Aorta (tissue), 5 donors: Measurements from ENCODE around the gene ERH. TPM values are rescaled to one million over a fixed set of nuclear protein-coding genes. Genes with fewer than 3 reads are reported as not detected.

Source experiments
- ATAC-seq: fragments of 200-7000 bp; cut with Tn5 transposase; one replicate; pipeline ENCODE4 v1.9.1; 2022; ENCODE audit warnings: moderate library complexity; ENCODE audit not compliant: low FRiP score
- DNase-seq, 2 donors: peaks; one replicate each; pipeline ENCODE4 v3.0.0-alpha.2; 2020
- H3K27ac ChIP-seq, 2 donors: one replicate each; pipeline ENCODE4 v1.5.1; 2013; ENCODE audit warnings: low read length in 2 of 2, mild to moderate bottlenecking in 2 of 2, moderate library complexity in 2 of 2, control low read depth in 1 of 2, inconsistent platforms in 1 of 2, low read depth in 1 of 2
- H3K27me3 ChIP-seq, 2 donors: one replicate each; pipeline ENCODE4 v1.6.1; 2013; ENCODE audit warnings: control low read depth in 1 of 2, low read length in 1 of 2, mild to moderate bottlenecking in 1 of 2, moderate library complexity in 1 of 2; ENCODE audit not compliant: insufficient read depth in 2 of 2, control insufficient read depth in 1 of 2
- H3K36me3 ChIP-seq, 2 donors: one replicate each; pipeline ENCODE4 v1.6.1; 2013; ENCODE audit warnings: control low read depth in 1 of 2, low read length in 1 of 2, mild to moderate bottlenecking in 1 of 2; ENCODE audit not compliant: insufficient read depth in 2 of 2, control insufficient read depth in 1 of 2
- H3K4me1 ChIP-seq, 2 donors: one replicate each; pipeline ENCODE4 v1.6.1; 2013; ENCODE audit warnings: low read length in 2 of 2, control low read depth in 1 of 2, mild to moderate bottlenecking in 1 of 2, moderate library complexity in 1 of 2; ENCODE audit not compliant: insufficient read depth in 2 of 2, control insufficient read depth in 1 of 2
- H3K4me3 ChIP-seq, 2 donors: one replicate each; pipeline ENCODE4 v1.5.1; 2013; ENCODE audit warnings: low read length in 2 of 2, control low read depth in 1 of 2, mild to moderate bottlenecking in 1 of 2
- H3K9me3 ChIP-seq: one replicate; pipeline ENCODE4 v1.6.1; 2013; ENCODE audit warnings: mild to moderate bottlenecking, low read length; ENCODE audit not compliant: control insufficient read depth
- WGBS, 2 donors: extraction: QIAGEN DNeasy Blood & Tissue Kit; methylation state at CpG; one replicate each; pipeline ENCODE4 v1.1.7; 2013; 5-methylcytosine and 5-hydroxymethylcytosine counted together
- intact Hi-C, 2 donors: fragments of 100-400 bp; cut with DNase I; formaldehyde crosslinking; loops; one replicate each; pipeline versions ENCODE4 v1.14.2 to v1.15.0; 2022
- polyA plus RNA-seq, 2 donors: library from polyadenylated mRNA; stranded (reverse); fragments of 200-250 nt; gene quantifications; one replicate each; pipeline ENCODE4 v1.2.3, GENCODE V29; 2013
- total RNA-seq, 2 donors: library from RNA; stranded (reverse); fragmentation: NEBNext Ultra II Directional; extraction: Animal tissue kit (Norgen Biotek cat#: 25700); gene quantifications; one replicate each; pipeline ENCODE4 v1.2.1, GENCODE V29; 2021
- donor health status: healthy with polysubstance abuse.
- donor health status: Bipolar disorder and iron deficiency.
- donor health status: DM: no; HTN: no; CAD: no.
- donor health status: DM: no; HTN: no; CAD: no.
- donor health status: DM: yes; HTN: yes; CAD: no.

Gene ERH
- total and polyA plus RNA-seq, 4 donors = 99.0 to 136 (median 117) TPM

DNA sequence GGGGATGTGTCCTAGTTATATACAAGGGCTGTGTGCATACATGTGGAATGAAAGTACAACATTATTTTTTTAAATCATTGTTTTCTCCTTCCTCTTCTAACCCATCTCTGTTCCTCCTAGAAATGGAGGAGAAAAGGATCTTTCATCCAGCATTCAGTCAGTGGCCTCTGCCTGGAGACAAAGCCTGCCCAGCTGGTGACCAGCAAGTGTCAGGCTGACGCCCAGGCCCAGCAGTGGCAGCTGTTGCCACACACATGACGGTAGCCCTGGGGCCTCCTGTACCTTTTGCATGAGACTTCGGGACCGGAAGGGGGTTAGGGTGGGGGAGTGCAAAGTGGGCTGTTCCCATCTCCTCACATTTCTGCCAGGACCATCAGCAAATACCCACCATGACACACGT lies 46.2 kb downstream of the ERH start:
- Histone ChIP-seq H3K36me3 (no peaks in the 10 kb centered on the region), H3K9me3 (no peaks in the 10 kb centered on the region), H3K4me3 (no peak overlapping the region), H3K4me1 (no peaks in the 10 kb centered on the region), H3K27ac (no peak overlapping the region), H3K27me3 (no peaks in the 10 kb centered on the region)
- no peak for ATAC-seq
- 85 to 89% methylated on average over 5 of the region's 5 CpGs for whole genome bisulfite sequencing, 2 donors
- no peak for DNase-seq
- intact Hi-C loops = loop anchor here in 1 of 2 donors (10.0 kb wide), 1 partner anchor 87 kb away; the partner anchor contains the start of gene GALNT16

DNA sequence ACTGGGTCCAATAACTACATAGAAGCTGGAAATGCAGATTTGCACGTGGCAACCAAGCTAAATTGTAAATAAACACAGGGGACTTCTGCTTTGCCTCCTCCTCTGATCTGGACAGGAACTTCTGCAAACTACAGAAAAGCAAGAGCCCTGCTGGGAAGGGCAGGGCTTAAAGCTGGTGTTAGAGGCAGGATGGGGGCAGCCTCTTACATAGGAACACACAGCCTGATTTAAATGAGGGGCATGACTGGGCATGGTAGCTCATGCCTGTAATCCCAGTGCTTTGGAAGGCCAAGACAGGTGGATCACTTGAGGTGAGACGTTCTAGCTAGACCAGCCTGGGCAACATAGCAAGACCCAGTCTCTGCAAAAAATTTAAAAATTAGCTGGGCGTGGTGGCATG lies 46.7 kb downstream of the ERH start:
- no peak for ATAC-seq
- WGBS, 2 donors = 71 to 72% methylated on average over 3 of the region's 3 CpGs
- DNase-seq = no peak
- H3K4me1 ChIP-seq = no peaks in the 10 kb centered on the region
- H3K36me3 ChIP-seq = no peaks in the 10 kb centered on the region
- no peak overlapping the region for H3K4me3 ChIP-seq
- H3K27ac ChIP-seq = no peak overlapping the region
- no peaks in the 10 kb centered on the region for H3K27me3 ChIP-seq
- intact Hi-C loops = loop anchor here in 1 of 2 donors (10.0 kb wide), 1 partner anchor 87 kb away; the partner anchor contains the start of gene GALNT16
- H3K9me3 ChIP-seq = no peaks in the 10 kb centered on the region

DNA sequence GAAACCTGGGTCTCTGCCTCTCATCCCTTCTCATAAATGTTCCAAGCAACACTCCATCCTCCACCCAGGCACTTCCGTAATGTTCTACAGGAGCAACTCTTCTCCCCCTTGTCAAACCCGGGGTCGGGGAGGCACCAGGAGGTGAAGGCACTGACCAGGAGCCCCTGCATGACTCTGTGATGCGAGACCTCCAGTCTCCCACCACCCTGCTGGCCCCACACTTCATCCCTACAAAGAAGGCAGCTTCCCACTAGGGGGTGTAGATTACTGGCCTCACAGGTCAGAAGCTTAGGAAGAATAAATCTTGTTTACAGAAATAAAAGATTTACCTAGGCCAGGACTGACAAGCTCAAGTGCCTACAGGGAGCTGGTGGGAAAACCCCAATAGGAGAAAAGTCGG lies 47.2 kb downstream of the ERH start:
- no peaks in the 10 kb centered on the region for H3K36me3 ChIP-seq
- H3K27ac ChIP-seq = no peak overlapping the region
- H3K27me3 ChIP-seq = no peaks in the 10 kb centered on the region
- DNase-seq = no peak
- ATAC-seq = no peak
- no peak overlapping the region for H3K4me3 ChIP-seq
- WGBS, 2 donors = 84 to 89% methylated on average over 5 of the region's 5 CpGs
- H3K4me1 ChIP-seq = no peaks in the 10 kb centered on the region
- no peaks in the 10 kb centered on the region for H3K9me3 ChIP-seq
- intact Hi-C loops = loop anchor here in 1 of 2 donors (10.0 kb wide), 1 partner anchor 86 kb away; the partner anchor contains the start of gene GALNT16

DNA sequence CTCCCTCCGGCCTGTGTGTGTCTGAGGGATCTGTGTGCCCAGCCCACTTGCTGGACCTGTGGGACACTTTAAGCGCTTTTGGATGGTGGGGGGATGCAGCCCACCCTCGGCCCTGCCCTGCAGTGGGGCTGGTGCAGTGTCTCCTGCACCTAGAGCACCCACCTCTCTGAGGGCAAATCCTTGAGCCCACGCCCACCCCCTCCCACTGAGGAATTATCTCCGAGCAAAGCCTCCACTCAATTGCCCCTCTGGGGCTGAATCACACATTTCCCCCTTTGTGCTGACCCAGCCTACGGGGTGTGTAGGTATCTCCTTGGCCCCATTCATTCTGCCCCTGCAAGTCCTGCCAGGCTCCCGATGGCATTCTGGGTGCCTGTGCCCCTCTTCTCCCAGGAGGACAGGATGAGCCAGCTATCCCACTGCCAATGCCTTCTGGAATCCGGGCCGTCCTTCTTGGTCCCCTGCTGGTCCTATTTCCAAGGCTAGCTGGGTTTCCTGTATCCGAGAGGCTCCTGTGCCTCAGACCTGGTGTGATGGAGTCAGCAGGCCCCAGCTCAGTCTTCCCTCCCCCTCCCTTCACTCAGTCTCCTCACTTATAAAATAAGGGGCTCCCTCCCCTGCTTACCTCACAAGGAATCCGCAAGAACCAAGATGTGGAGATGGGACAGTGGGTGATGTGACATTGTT lies 48.9 kb downstream of the ERH start:
- intact Hi-C loops = no loop called here
- 87 to 91% methylated on average over 11 of the region's 11 CpGs for WGBS, 2 donors
- H3K9me3 ChIP-seq = no peaks in the 10 kb centered on the region
- H3K36me3 ChIP-seq = no peaks in the 10 kb centered on the region
- ATAC-seq (no peak), DNase-seq (no peak)
- no peaks in the 10 kb centered on the region for H3K27me3 ChIP-seq
- no peak overlapping the region for H3K4me3 ChIP-seq
- H3K4me1 ChIP-seq = no peaks in the 10 kb centered on the region
- no peak overlapping the region for H3K27ac ChIP-seq

DNA sequence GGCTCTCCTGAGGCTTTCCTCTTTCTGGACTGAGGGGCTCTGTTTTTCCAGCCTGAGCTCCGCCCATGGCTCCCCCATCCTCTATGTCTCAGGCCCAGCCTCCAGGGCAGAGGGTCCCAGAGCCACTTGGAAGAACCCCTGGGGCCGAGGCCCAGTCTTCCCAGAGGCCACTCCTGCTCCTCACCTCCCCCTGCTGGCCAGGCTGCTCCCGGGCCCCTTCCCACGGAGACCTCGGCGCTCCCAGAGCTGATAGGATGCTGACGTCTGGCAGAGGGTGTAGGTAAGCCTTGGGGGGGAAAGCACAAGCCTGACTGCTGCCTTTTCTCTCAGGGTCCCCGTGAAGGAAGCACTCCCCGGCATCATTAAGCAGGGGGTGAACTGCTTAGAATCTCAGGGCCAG lies 51.4 kb downstream of the ERH start:
- H3K36me3 ChIP-seq = no peaks in the 10 kb centered on the region
- ATAC-seq (no peak), DNase-seq (peak in 1 of 2 donors; percentile 82)
- H3K9me3 ChIP-seq = no peaks in the 10 kb centered on the region
- H3K27ac ChIP-seq = no peak overlapping the region
- H3K4me3 ChIP-seq = no peak overlapping the region
- H3K4me1 ChIP-seq = no peaks in the 10 kb centered on the region
- intact Hi-C loops = no loop called here
- WGBS, 2 donors = 39 to 40% methylated on average over 9 of the region's 9 CpGs
- H3K27me3 ChIP-seq = no peaks in the 10 kb centered on the region

DNA sequence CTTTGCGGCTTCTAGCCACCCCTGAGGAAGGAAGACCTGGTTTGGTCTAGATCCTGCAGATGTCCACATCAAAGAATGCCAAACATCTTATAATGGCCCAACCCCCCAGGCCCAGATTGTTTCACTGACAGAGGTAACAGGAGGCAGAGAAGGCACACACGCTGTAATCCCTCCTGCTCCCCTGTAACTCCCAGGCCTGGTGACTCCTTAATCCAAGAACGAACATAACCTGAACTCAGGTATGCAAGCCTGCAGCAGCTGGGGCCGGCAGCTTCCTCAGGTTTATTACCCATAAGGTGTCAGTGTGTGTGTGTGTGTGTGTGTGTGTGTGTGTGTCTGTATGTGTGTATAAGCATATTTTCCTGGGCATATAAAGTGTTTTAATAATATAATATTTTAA lies 52.7 kb downstream of the ERH start:
- DNase-seq = no peak
- Histone ChIP-seq H3K36me3 (no peaks in the 10 kb centered on the region), H3K27me3 (no peaks in the 10 kb centered on the region), H3K4me1 (no peaks in the 10 kb centered on the region), H3K9me3 (no peaks in the 10 kb centered on the region), H3K4me3 (no peak overlapping the region), H3K27ac (no peak overlapping the region)
- no peak for ATAC-seq
- 66 to 77% methylated on average over 4 of the region's 4 CpGs for WGBS, 2 donors
- intact Hi-C loops = no loop called here

DNA sequence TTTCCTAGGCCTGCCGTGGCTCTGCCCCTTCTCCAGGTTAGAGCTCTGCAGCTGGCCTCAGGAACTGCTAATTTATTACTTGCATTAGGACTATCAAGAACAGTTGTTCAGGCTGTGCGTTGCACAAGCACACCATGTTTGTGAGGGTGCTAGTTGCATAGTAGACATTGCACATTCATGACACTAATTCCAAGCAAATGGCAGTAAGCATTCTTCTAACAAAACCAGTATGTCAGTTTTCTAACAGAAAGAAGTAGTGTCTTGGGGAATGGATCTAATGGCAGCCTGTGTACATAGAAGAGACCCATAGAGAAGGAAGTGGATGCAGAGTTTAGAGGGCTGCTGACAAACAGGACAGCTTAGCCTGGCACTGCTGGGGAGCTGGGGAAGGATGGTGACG lies 53.9 kb downstream of the ERH start:
- no peaks in the 10 kb centered on the region for H3K9me3 ChIP-seq
- DNase-seq (no peak), ATAC-seq (no peak)
- intact Hi-C loops = no loop called here
- no peaks in the 10 kb centered on the region for H3K27me3 ChIP-seq
- no peaks in the 10 kb centered on the region for H3K36me3 ChIP-seq
- WGBS, 2 donors = 91 to 98% methylated on average over 3 of the region's 3 CpGs
- H3K4me1 ChIP-seq = no peaks in the 10 kb centered on the region
- no peak overlapping the region for H3K4me3 ChIP-seq
- no peak overlapping the region for H3K27ac ChIP-seq

DNA sequence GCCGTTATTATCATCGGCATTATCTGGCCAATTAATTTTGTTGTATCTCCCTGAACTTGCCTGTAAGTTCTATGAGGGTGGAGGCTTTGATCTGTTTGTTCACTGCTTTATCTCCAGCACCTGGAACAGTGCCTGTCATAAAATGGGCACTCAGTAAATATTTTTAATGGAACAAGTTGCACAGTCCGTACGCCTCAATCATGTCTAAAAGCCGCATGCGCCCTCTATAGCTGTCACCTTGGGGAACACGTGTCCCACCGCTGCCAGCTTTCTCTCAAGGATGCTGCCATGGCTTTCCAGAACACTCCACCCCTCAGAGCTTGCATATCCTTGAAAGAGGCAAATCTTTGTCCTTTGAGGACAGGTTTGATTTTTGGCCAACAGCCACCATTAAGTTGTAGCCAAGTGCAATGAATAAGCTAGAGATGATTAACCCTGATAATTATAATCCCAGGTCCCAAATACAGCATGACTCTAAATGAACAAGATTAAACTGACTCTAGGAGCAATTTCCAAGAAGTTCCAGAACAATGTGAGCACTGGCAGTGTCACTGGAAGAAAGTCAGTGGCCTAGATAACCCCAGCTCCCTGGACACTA lies 55.1 kb downstream of the ERH start:
- Histone ChIP-seq H3K27me3 (no peaks in the 10 kb centered on the region), H3K9me3 (no peaks in the 10 kb centered on the region), H3K36me3 (no peaks in the 10 kb centered on the region), H3K27ac (no peak overlapping the region), H3K4me1 (no peaks in the 10 kb centered on the region), H3K4me3 (no peak overlapping the region)
- DNase-seq (no peak), ATAC-seq (no peak)
- intact Hi-C loops = no loop called here
- 44 to 55% methylated on average over 8 of the region's 8 CpGs for WGBS, 2 donors

DNA sequence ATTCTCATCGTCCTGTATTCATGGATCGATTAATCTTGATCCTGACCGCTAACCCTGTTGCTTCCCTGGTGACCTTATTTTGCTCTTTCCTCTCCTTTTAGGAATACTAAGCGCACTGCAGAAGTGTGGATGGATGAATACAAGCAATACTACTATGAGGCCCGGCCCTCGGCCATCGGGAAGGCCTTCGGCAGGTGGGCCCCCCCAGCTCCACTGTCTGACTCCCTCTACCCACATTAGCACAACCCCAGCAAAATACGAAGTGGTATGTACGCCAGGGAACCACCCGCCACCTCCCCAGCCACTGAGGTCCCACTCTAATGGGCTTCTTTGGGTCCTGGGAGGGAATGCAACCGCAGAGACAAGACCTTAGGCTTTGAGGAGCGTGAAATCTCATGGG lies 58.7 kb downstream of the ERH start:
- Histone ChIP-seq H3K27ac (no peak overlapping the region), H3K4me1 (no peaks in the 10 kb centered on the region), H3K4me3 (no peak overlapping the region), H3K36me3 (no peaks in the 10 kb centered on the region), H3K9me3 (no peaks in the 10 kb centered on the region), H3K27me3 (no peaks in the 10 kb centered on the region)
- ATAC-seq (no peak), DNase-seq (no peak)
- 94% methylated on average over 13 of the region's 13 CpGs for WGBS, 2 donors
- intact Hi-C loops = no loop called here
